Choroid plexus epithelial cell (primary cell): ENCODE data around the gene TRAM2.

ENCODE experiments used
- DNase-seq: peaks from one replicate; pipeline ENCODE4 v3.0.0-alpha.2; 2010; ENCODE audit warnings: low read depth
- H3K4me3 ChIP-seq: 2 replicates; pipeline ENCODE4 v1.5.1; 2011; ENCODE audit warnings: low read depth, mild to moderate bottlenecking, control low read depth, low read length, moderate library complexity
- TF ChIP-seq, protein P1 (sequence below): conservative IDR thresholded peaks from 2 replicates; pipeline ENCODE4 v1.5.1; 2011; ENCODE audit warnings: low read depth, mild to moderate bottlenecking, control low read depth, inconsistent platforms, low read length, moderate library complexity

The TRAM2 gene

GRCh38 chr6:52496631-52497030 is 80.2 kb downstream of the TRAM2 start:
- TF ChIP-seq, protein P1, sequence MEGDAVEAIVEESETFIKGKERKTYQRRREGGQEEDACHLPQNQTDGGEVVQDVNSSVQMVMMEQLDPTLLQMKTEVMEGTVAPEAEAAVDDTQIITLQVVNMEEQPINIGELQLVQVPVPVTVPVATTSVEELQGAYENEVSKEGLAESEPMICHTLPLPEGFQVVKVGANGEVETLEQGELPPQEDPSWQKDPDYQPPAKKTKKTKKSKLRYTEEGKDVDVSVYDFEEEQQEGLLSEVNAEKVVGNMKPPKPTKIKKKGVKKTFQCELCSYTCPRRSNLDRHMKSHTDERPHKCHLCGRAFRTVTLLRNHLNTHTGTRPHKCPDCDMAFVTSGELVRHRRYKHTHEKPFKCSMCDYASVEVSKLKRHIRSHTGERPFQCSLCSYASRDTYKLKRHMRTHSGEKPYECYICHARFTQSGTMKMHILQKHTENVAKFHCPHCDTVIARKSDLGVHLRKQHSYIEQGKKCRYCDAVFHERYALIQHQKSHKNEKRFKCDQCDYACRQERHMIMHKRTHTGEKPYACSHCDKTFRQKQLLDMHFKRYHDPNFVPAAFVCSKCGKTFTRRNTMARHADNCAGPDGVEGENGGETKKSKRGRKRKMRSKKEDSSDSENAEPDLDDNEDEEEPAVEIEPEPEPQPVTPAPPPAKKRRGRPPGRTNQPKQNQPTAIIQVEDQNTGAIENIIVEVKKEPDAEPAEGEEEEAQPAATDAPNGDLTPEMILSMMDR = no peak
- peak; percentile 13 for DNase-seq
- no peak overlapping the region for H3K4me3 ChIP-seq

GRCh38 chr6:52495922-52496321 is 80.9 kb downstream of the TRAM2 start:
- no peak overlapping the region for H3K4me3 ChIP-seq
- TF ChIP-seq, protein P1 = no peak
- peak; percentile 19 for DNase-seq

GRCh38 chr6:52494298-52495072 is 82.4 kb downstream of the TRAM2 start:
- no peak overlapping the region for H3K4me3 ChIP-seq
- TF ChIP-seq, protein P1 = no peak
- DNase-seq = peak; percentile 22

DNA sequence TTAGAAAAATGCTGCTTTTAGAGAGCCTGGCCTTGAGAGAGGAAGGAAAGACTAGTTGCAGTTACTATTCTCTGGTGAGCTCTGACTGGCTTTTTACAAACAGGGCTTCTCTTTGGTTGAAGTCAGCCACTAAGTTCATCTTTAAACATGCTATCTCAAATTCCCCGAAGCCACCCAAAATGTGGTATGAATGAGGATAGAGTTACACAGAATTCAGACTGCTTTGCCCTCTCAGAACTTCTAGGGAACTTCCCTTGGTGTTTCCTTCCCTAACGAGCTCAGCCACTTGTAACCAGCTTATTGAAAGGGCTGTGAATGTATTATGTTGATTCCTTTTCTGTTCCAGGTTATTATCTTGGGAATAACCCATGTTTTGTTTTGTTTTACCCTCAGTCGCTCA is 83.2 kb downstream of the TRAM2 start:
- no peak overlapping the region for H3K4me3 ChIP-seq
- TF ChIP-seq, protein P1 = no peak

GRCh38 chr6:52491203-52492069 is 85.4 kb downstream of the TRAM2 start:
- TF ChIP-seq, protein P1 = no peak
- DNase-seq = peak; percentile 68
- H3K4me3 ChIP-seq = no peak overlapping the region

More for the DNA sequence above, 83.2 kb downstream of the TRAM2 start:
- DNase-seq = peak; percentile 48

GRCh38 chr6:52489881-52490280 is 87.0 kb downstream of the TRAM2 start:
- TF ChIP-seq, protein P1 = no peak
- no peak overlapping the region for H3K4me3 ChIP-seq
- DNase-seq = peak; percentile 13

GRCh38 chr6:52483671-52484003 is 93.2 kb downstream of the TRAM2 start:
- H3K4me3 ChIP-seq = no peak overlapping the region
- DNase-seq = no peak
- TF ChIP-seq, protein P1 = no peak
